ENCODE data around the gene MPDZ.

GRCh38 chr9:13109781-13110180, 169.7 kb downstream of the MPDZ start:
- TF ChIP-seq CTCF (IDR thresholded peaks at IDR 0.05) (no peak), POLR2A (IDR thresholded peaks at IDR 0.05) (no peak), EP300 (IDR thresholded peaks at IDR 0.05) (no peak)
